Tibial artery (tissue), 4 donors: Measurements from ENCODE around the gene MLN.

Source experiments
- DNase-seq, 2 donors: peaks; one replicate each; pipeline ENCODE4 v3.0.0-alpha.2; 2019
- H3K27ac ChIP-seq, 2 donors: fragments of 200-600 bp; sonication (generic) in 1 of 2; 1 replicate in 1 of 2; 2 replicates in 1 of 2; pipeline ENCODE4 v1.5.1; 2018 to 2019; ENCODE audit warnings: mild to moderate bottlenecking in 1 of 2
- H3K27me3 ChIP-seq, 2 donors: fragments of 200-600 bp; sonication (generic) in 1 of 2; one replicate each; pipeline versions ENCODE4 v1.5.1 to v1.6.0; 2016 to 2019
- H3K36me3 ChIP-seq, 3 donors: fragments of 200-600 bp; sonication (generic) in 2 of 3; one replicate each; pipeline ENCODE4 v1.5.1; 2016 to 2019; ENCODE audit warnings: mild to moderate bottlenecking in 2 of 3
- H3K4me1 ChIP-seq, 4 donors: fragments of 200-600 bp; sonication (generic) in 2 of 4; 1 replicate in 3 of 4; 2 replicates in 1 of 4; pipeline ENCODE4 v1.5.1; 2016 to 2019
- H3K4me3 ChIP-seq, 2 donors: fragments of 200-600 bp; sonication (generic) in 1 of 2; 1 replicate in 1 of 2; 2 replicates in 1 of 2; pipeline ENCODE4 v1.5.1; 2018 to 2019; ENCODE audit warnings: mild to moderate bottlenecking in 2 of 2
- H3K9me3 ChIP-seq, 3 donors: fragments of 200-600 bp; sonication (generic) in 1 of 3; one replicate each; pipeline ENCODE4 v1.5.1; 2016 to 2019
- intact Hi-C: fragments of 100-400 bp; cut with DNase I; formaldehyde crosslinking; loops from one replicate; pipeline ENCODE4 v1.15.0; 2023; ENCODE audit warnings: low total_unique reads
- TF ChIP-seq, protein P1 (sequence below), 2 experiments: fragments of 200-600 bp in 1 of 2; fragments of 450-650 bp in 1 of 2; IDR thresholded peaks; one replicate each; pipeline ENCODE4 v1.5.1; 2017 to 2019; ENCODE audit warnings: antibody characterized with exemption in 2 of 2, mild to moderate bottlenecking in 1 of 2, moderate library complexity in 1 of 2

The MLN gene

DNA sequence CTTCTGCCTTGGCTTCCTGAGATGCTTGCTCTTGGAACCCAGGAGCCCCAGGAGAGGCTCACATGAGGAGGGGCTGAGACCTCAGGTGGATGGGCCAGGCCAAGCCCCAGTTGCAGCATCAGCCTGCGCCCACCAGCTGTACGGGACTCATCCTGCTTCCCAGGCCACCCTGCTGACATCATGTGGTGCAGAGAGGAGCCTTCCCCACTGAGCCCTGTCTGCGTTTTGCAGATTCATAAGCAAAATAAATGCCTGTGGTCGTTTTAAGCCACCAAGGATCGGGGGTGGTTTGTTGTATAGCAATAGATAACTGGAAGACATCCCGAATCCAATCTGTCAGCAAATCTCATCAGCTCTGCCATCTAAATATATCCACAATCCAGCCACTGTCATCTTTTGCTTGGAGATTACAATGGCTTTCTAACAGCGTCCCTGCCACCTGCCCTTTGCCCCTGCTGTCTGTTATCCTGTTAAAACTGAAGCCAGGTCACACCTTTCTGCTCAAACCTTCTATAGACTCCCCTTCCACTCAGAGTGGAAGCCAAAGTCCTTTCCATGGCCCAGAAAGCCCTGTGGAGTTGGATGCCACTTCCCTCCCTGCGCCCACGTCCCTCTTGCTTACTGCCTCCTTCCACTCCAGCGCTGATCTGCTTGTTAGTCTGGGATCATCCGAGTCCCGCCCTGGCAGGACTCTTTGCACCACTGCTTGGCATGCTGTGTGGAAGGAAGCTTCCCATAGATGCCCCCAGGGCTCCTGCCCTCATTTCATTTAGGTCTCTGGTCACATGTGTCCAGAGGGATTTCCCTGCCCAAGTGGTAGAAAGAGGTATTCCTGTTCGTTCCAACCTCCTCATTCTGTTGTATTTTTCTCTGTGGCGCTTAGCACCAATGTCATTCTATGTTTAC is 24.0 kb upstream of the MLN start:
- no peak overlapping the region for H3K4me3 ChIP-seq
- intact Hi-C loops: no loop called here
- TF ChIP-seq, protein P1, sequence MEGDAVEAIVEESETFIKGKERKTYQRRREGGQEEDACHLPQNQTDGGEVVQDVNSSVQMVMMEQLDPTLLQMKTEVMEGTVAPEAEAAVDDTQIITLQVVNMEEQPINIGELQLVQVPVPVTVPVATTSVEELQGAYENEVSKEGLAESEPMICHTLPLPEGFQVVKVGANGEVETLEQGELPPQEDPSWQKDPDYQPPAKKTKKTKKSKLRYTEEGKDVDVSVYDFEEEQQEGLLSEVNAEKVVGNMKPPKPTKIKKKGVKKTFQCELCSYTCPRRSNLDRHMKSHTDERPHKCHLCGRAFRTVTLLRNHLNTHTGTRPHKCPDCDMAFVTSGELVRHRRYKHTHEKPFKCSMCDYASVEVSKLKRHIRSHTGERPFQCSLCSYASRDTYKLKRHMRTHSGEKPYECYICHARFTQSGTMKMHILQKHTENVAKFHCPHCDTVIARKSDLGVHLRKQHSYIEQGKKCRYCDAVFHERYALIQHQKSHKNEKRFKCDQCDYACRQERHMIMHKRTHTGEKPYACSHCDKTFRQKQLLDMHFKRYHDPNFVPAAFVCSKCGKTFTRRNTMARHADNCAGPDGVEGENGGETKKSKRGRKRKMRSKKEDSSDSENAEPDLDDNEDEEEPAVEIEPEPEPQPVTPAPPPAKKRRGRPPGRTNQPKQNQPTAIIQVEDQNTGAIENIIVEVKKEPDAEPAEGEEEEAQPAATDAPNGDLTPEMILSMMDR (IDR thresholded peaks at IDR 0.05): no peak
- no peaks in the 10 kb centered on the region for H3K9me3 ChIP-seq
- peaks cover 0 to 53% of the 10 kb centered on the region in 2 donors for H3K27me3 ChIP-seq
- DNase-seq: no peak
- H3K4me1 ChIP-seq: peaks cover 0 to 17% (median 0%) of the 10 kb centered on the region in 4 donors
- H3K27ac ChIP-seq: no peak overlapping the region
- no peaks in the 10 kb centered on the region for H3K36me3 ChIP-seq

DNA sequence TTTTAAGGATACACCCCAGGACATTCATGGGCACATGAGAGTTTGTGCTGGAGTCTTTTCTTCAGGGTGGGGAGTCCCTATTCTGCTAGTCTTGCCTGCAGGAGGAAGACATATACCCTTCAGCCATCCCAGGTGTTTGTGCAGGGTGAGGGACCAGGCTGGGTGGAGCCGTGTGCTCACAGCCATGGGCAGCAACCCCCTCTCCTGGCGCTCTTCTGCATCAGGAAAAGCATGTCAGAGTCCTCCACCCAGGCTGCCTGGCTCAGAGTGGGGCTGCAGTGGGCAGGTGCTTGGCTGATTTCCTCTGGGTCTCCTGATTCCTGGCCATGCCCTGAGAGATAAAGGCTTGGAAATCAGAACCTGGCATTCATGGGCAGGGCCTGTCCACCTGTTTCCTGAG is 22.7 kb upstream of the MLN start:
- intact Hi-C loops: no loop called here
- H3K4me1 ChIP-seq: peaks cover 0 to 17% (median 0%) of the 10 kb centered on the region in 4 donors
- H3K27ac ChIP-seq: no peak overlapping the region
- peaks cover 0 to 60% of the 10 kb centered on the region in 2 donors for H3K27me3 ChIP-seq
- no peaks in the 10 kb centered on the region for H3K36me3 ChIP-seq
- no peak for DNase-seq
- TF ChIP-seq, protein P1 (IDR thresholded peaks at IDR 0.05): no peak
- no peak overlapping the region for H3K4me3 ChIP-seq
- no peaks in the 10 kb centered on the region for H3K9me3 ChIP-seq

DNA sequence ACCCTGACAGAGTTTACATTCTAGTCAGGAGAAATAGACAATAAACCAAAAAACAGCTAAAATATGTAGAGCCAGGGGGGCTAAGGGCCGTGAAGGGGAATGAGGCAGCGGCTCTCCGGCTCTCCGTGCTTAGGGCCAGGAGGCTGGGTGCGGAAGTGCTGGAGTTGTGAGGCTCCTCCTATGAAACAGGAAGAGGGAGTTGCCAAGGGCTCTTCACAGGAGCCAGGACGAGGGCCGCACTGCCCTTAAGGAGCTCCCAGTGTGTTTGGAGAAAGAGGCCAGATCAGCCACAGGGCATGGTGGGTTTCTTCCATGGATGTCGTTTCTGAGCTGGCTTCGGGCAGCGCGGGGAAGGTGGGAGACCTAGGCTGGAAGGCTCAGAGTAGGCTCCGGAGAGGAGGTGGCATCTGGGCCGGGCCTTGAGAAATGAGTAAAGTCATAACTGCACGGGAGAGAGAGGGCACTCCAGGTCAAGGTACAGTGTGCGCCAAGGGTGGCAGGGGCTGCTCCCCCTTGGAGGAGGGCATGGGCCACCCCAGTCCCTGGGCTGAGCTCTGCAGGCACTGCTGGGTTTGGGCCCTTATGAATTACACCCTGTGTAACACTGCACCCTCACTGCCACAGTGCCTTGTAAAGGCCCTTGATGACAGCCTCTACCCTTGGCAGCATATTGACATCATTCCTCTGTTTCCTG is 20.8 kb upstream of the MLN start:
- Histone ChIP-seq H3K27ac (no peak overlapping the region), H3K9me3 (no peaks in the 10 kb centered on the region), H3K36me3 (no peaks in the 10 kb centered on the region), H3K4me1 (peaks cover 0 to 17% (median 0%) of the 10 kb centered on the region in 4 donors), H3K4me3 (no peak overlapping the region), H3K27me3 (peaks cover 0 to 52% of the 10 kb centered on the region in 2 donors)
- TF ChIP-seq, protein P1 (IDR thresholded peaks at IDR 0.05): no peak
- no peak for DNase-seq
- intact Hi-C loops: no loop called here

- H3K27ac ChIP-seq: no peak overlapping the region
- H3K4me1 ChIP-seq: peaks cover 0 to 10% (median 0%) of the 10 kb centered on the region in 4 donors
- no peak overlapping the region for H3K4me3 ChIP-seq
- H3K9me3 ChIP-seq: no peaks in the 10 kb centered on the region
- no peaks in the 10 kb centered on the region for H3K36me3 ChIP-seq
- intact Hi-C loops: no loop called here
- TF ChIP-seq, protein P1 (IDR thresholded peaks at IDR 0.05): no peak
- peaks cover 0 to 55% of the 10 kb centered on the region in 2 donors for H3K27me3 ChIP-seq
- no peak for DNase-seq
Observed at GRCh38 chr6:33823806-33824205, 20.0 kb upstream of the MLN start.

- intact Hi-C loops: no loop called here
- TF ChIP-seq, protein P1 (IDR thresholded peaks at IDR 0.05): no peak
- no peak for DNase-seq
- no peak overlapping the region for H3K4me3 ChIP-seq
- H3K27ac ChIP-seq: no peak overlapping the region
- H3K27me3 ChIP-seq: peaks cover 0 to 59% of the 10 kb centered on the region in 2 donors
- no peaks in the 10 kb centered on the region for H3K9me3 ChIP-seq
- H3K4me1 ChIP-seq: peaks cover 0 to 4% (median 0%) of the 10 kb centered on the region in 4 donors
- no peaks in the 10 kb centered on the region for H3K36me3 ChIP-seq
Observed at GRCh38 chr6:33822575-33823395, 19.0 kb upstream of the MLN start.
